Neuronal stem cell (in vitro differentiated cells): ENCODE data around the gene EMILIN3.

Experiments
- DNase-seq: peaks from one replicate; pipeline ENCODE4 v3.0.0-alpha.2; 2013; ENCODE audit warnings: low spot score
- H2AFZ ChIP-seq: one replicate; pipeline ENCODE4 v1.6.1; 2013; ENCODE audit warnings: mild to moderate bottlenecking, low read length, inconsistent platforms
- H2AK5ac ChIP-seq: 2 replicates; pipeline ENCODE4 v1.6.1; 2013; ENCODE audit warnings: low read depth, mild to moderate bottlenecking, inconsistent platforms, low read length, moderate library complexity, mixed read lengths
- H2BK120ac ChIP-seq: 2 replicates; pipeline ENCODE4 v1.6.1; 2013; ENCODE audit warnings: low read depth, mild to moderate bottlenecking, inconsistent platforms, low read length, moderate library complexity, mixed read lengths
- H2BK12ac ChIP-seq: one replicate; pipeline ENCODE4 v1.6.1; 2013; ENCODE audit warnings: low read length, inconsistent platforms
- H2BK15ac ChIP-seq: 2 replicates; pipeline ENCODE4 v1.6.1; 2013; ENCODE audit warnings: mild to moderate bottlenecking, low read length, inconsistent platforms, mixed read lengths
- H2BK5ac ChIP-seq: one replicate; pipeline ENCODE4 v1.6.1; 2013; ENCODE audit warnings: inconsistent platforms, mild to moderate bottlenecking, low read length, moderate library complexity
- H3K14ac ChIP-seq: one replicate; pipeline ENCODE4 v1.6.1; 2013; ENCODE audit warnings: low read length, inconsistent platforms
- H3K18ac ChIP-seq: 2 replicates; pipeline ENCODE4 v1.6.1; 2013; ENCODE audit warnings: low read length, inconsistent platforms
- H3K23ac ChIP-seq: 2 replicates; pipeline ENCODE4 v1.6.1; 2013; ENCODE audit warnings: low read depth, mild to moderate bottlenecking, mixed read lengths, low read length, inconsistent platforms; ENCODE audit not compliant: poor library complexity
- H3K27ac ChIP-seq: replicated peaks from 3 replicates; pipeline ENCODE4 v1.5.1; 2013; ENCODE audit warnings: low read length, inconsistent platforms
- H3K27me3 ChIP-seq, 3 experiments: 2 replicates each; pipeline ENCODE4 v1.6.1; 2013; ENCODE audit warnings: low read length in 3 of 3, mild to moderate bottlenecking in 2 of 3, inconsistent platforms in 1 of 3, low read depth in 1 of 3, mixed read lengths in 1 of 3, moderate library complexity in 1 of 3; ENCODE audit not compliant: control insufficient read depth in 3 of 3, insufficient read depth in 3 of 3
- H3K36me3 ChIP-seq, 2 donors: replicated peaks in 1 of 2; 2 replicates each; pipeline ENCODE4 v1.6.1; 2013; ENCODE audit warnings: low read length in 2 of 2; ENCODE audit not compliant: control insufficient read depth in 2 of 2, insufficient read depth in 2 of 2
- H3K4ac ChIP-seq: 2 replicates; pipeline ENCODE4 v1.6.1; 2013; ENCODE audit warnings: inconsistent platforms, mild to moderate bottlenecking, low read length, moderate library complexity
- H3K4me1 ChIP-seq, 2 donors: 1 replicate in 1 of 2; 2 replicates in 1 of 2; pipeline ENCODE4 v1.6.1; 2013; ENCODE audit warnings: low read length in 2 of 2, low read depth in 1 of 2; ENCODE audit not compliant: control insufficient read depth in 2 of 2, insufficient read depth in 1 of 2
- H3K4me2 ChIP-seq: one replicate; pipeline ENCODE4 v1.6.1; 2013; ENCODE audit warnings: mild to moderate bottlenecking, low read length, inconsistent platforms; ENCODE audit not compliant: insufficient read depth, poor library complexity, severe bottlenecking
- H3K4me3 ChIP-seq, 2 donors: 2 replicates each; pipeline ENCODE4 v1.5.1; 2013; ENCODE audit warnings: low read length in 2 of 2, mild to moderate bottlenecking in 2 of 2, inconsistent platforms in 1 of 2, moderate library complexity in 1 of 2
- H3K79me1 ChIP-seq: one replicate; pipeline ENCODE4 v1.6.1; 2013; ENCODE audit warnings: low read depth, mild to moderate bottlenecking, inconsistent platforms, low read length, moderate library complexity
- H3K9ac ChIP-seq: one replicate; pipeline ENCODE4 v1.6.1; 2013; ENCODE audit warnings: mild to moderate bottlenecking, low read depth, low read length, inconsistent platforms; ENCODE audit not compliant: poor library complexity
- H3K9me3 ChIP-seq, 2 donors: replicated peaks in 1 of 2; 2 replicates each; pipeline versions ENCODE3 to v1.6.1; 2013; ENCODE audit warnings: low read length in 2 of 2, mild to moderate bottlenecking in 2 of 2, inconsistent platforms in 1 of 2, low read depth in 1 of 2, mixed read lengths in 1 of 2, moderate library complexity in 1 of 2; ENCODE audit not compliant: control insufficient read depth in 2 of 2, insufficient read depth in 1 of 2
- H4K8ac ChIP-seq: one replicate; pipeline ENCODE4 v1.6.1; 2013; ENCODE audit warnings: low read depth, mild to moderate bottlenecking, inconsistent platforms, low read length, moderate library complexity
- H4K91ac ChIP-seq: one replicate; pipeline ENCODE4 v1.6.1; 2013; ENCODE audit warnings: low read length, low read depth, mild to moderate bottlenecking, inconsistent platforms; ENCODE audit not compliant: poor library complexity
- WGBS, 2 donors: extraction: QIAGEN DNeasy Blood & Tissue Kit; methylation state at CpG; one replicate each; pipeline ENCODE4 v1.1.7; 2013; ENCODE audit warnings: missing lambda C conversion rate in 2 of 2, mixed read lengths in 1 of 2; ENCODE audit not compliant: insufficient read length in 2 of 2, insufficient replicate concordance in 1 of 2; ENCODE audit errors: extremely low coverage in 2 of 2; 5-methylcytosine and 5-hydroxymethylcytosine counted together

Gene EMILIN3

GRCh38 chr20:41330343-41330720 is 36.3 kb downstream of the EMILIN3 start:
- no peak overlapping the region for H3K9ac ChIP-seq
- no peak overlapping the region for H2BK5ac ChIP-seq
- no peaks in the 10 kb centered on the region for H3K79me1 ChIP-seq
- H2AFZ ChIP-seq, result no peak overlapping the region
- no peak overlapping the region for H3K27ac ChIP-seq
- no peaks in the 10 kb centered on the region for H3K27me3 ChIP-seq
- H4K8ac ChIP-seq, result no peak overlapping the region
- H2AK5ac ChIP-seq, result no peak overlapping the region
- no peak overlapping the region for H3K4ac ChIP-seq
- peaks cover 0 to 4% of the 10 kb centered on the region in 2 donors for H3K4me1 ChIP-seq
- no CpG with 5 or more reads among the region's 5 CpGs for WGBS, 2 donors
- no peak overlapping the region for H3K14ac ChIP-seq
- DNase-seq, result no peak
- no peak overlapping the region for H3K4me3 ChIP-seq
- H2BK120ac ChIP-seq, result no peak overlapping the region
- no peak overlapping the region for H3K18ac ChIP-seq
- H4K91ac ChIP-seq, result no peak overlapping the region
- H3K36me3 ChIP-seq, result no peaks in the 10 kb centered on the region
- H3K9me3 ChIP-seq, result no peaks in the 10 kb centered on the region
- H3K4me2 ChIP-seq, result no peak overlapping the region
- no peak overlapping the region for H2BK12ac ChIP-seq
- no peak overlapping the region for H2BK15ac ChIP-seq
- H3K23ac ChIP-seq, result no peak overlapping the region

DNA sequence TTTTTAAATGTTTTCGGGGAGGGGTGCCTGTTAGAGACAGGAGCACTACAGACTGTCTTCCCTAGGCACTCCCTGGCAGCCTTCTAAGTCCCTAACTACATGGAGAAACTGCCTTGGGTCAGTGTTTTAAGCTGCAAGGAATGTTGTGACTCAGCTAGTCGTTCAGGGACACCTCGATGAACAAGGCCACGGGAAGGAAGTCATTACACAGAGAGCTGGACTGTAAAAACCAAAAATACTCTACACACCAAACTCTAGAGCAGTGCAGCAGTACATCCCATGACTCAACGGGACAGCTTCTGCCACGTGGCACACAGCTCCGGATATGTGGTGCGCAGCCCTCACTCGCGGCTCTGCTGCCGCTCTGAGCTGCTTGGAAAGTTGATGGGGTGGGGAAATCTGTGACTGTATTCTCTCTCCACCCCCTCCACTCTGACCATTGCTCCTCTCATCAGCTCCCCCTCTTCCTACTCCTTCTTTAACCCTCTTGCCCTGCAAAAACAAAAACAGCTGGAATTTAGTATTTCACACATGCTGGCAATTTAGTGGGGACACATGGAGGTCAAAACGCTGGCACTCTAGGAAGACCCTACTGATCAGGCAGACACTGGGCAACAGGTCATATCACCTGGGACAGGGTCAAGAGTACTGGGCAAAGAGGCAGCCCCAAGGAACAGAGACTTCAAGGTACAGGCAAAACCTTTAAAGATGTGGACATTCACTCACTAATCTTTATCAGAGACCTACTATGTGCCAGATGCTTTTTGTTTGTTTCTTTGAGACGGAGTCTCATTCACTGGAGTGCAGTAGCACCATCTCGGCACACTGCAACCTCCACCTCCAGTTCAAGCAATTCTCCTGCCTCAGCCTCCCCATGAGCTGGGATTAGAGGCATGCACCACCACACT is 36.9 kb downstream of the EMILIN3 start:
- Histone ChIP-seq H2BK15ac (no peak overlapping the region), H3K4me1 (peaks cover 0 to 4% of the 10 kb centered on the region in 2 donors), H2BK120ac (no peak overlapping the region), H3K4ac (no peak overlapping the region), H3K36me3 (no peaks in the 10 kb centered on the region), H2AFZ (peak overlapping the region; percentile 70), H3K27me3 (no peaks in the 10 kb centered on the region), H3K4me2 (no peak overlapping the region), H4K8ac (no peak overlapping the region), H3K79me1 (no peaks in the 10 kb centered on the region), H3K9ac (no peak overlapping the region), H3K4me3 (no peak overlapping the region), H3K14ac (no peak overlapping the region), H3K27ac (no peak overlapping the region), H3K23ac (no peak overlapping the region), H2AK5ac (no peak overlapping the region), H4K91ac (no peak overlapping the region), H2BK5ac (no peak overlapping the region), H3K9me3 (no peaks in the 10 kb centered on the region), H3K18ac (peak overlapping the region; percentile 55), H2BK12ac (peak overlapping the region; percentile 7)
- DNase-seq, result no peak
- WGBS, 2 donors, result no CpG with 5 or more reads among the region's 14 CpGs

DNA sequence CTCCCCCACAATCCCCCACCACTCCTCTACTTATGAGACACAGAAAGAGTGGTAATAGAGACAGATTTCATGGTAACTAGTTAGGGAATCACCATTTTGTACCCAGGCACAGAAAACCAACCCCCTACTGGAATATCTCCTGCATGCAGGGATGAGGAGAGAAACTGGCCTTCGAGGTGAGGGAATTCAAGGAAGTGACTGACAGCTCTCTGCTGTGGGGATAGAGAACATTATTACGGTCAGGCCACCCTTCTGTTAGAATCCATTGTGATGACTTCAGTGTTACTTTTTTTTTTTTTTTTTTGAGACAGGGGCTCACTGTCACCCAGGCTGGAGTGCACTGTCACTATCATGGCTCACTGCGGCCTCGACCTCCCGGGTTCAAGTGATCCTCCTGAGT is 39.4 kb downstream of the EMILIN3 start:
- Histone ChIP-seq H3K9me3 (no peaks in the 10 kb centered on the region), H2BK5ac (no peak overlapping the region), H3K9ac (no peak overlapping the region), H2BK120ac (no peak overlapping the region), H3K79me1 (no peaks in the 10 kb centered on the region), H3K18ac (no peak overlapping the region), H3K27me3 (no peaks in the 10 kb centered on the region), H3K4me1 (peaks cover 0 to 4% of the 10 kb centered on the region in 2 donors), H3K14ac (no peak overlapping the region), H3K4ac (no peak overlapping the region), H2BK12ac (no peak overlapping the region), H4K91ac (no peak overlapping the region), H3K4me3 (no peak overlapping the region), H4K8ac (no peak overlapping the region), H3K23ac (no peak overlapping the region), H2BK15ac (no peak overlapping the region), H2AK5ac (no peak overlapping the region), H3K4me2 (no peak overlapping the region), H2AFZ (no peak overlapping the region), H3K27ac (no peak overlapping the region), H3K36me3 (peaks cover 0 to 2% of the 10 kb centered on the region in 2 donors)
- no peak for DNase-seq
- no CpG with 5 or more reads among the region's 5 CpGs for WGBS, 2 donors

- peaks cover 5 to 8% of the 10 kb centered on the region in 2 donors for H3K4me1 ChIP-seq
- H3K79me1 ChIP-seq, result peaks cover 3% of the 10 kb centered on the region
- no peaks in the 10 kb centered on the region for H3K27me3 ChIP-seq
- no peak overlapping the region for H4K8ac ChIP-seq
- H2BK15ac ChIP-seq, result no peak overlapping the region
- no peak overlapping the region for H3K27ac ChIP-seq
- H3K9ac ChIP-seq, result no peak overlapping the region
- no peak overlapping the region for H2AK5ac ChIP-seq
- no peak for DNase-seq
- no peak overlapping the region for H3K4ac ChIP-seq
- no peaks in the 10 kb centered on the region for H3K9me3 ChIP-seq
- no peak overlapping the region for H3K14ac ChIP-seq
- H4K91ac ChIP-seq, result no peak overlapping the region
- no peak overlapping the region for H2BK12ac ChIP-seq
- no peak overlapping the region for H3K4me3 ChIP-seq
- H3K4me2 ChIP-seq, result no peak overlapping the region
- no peak overlapping the region for H3K23ac ChIP-seq
- no peak overlapping the region for H2BK5ac ChIP-seq
- peaks cover 0 to 2% of the 10 kb centered on the region in 2 donors for H3K36me3 ChIP-seq
- WGBS, 2 donors, result no CpG with 5 or more reads among the region's 1 CpG
- H2AFZ ChIP-seq, result no peak overlapping the region
- no peak overlapping the region for H3K18ac ChIP-seq
- H2BK120ac ChIP-seq, result no peak overlapping the region
Measured at GRCh38 chr20:41320976-41321375, 45.6 kb downstream of the EMILIN3 start.
